Omental fat pad (tissue), 4 donors: ENCODE measurements around the gene DSG1. TPM values are rescaled to one million over a fixed set of nuclear protein-coding genes. Genes with fewer than 3 reads are reported as not detected.

Experiments
- ATAC-seq: fragments of 150-250 bp; one replicate; pipeline ENCODE4 v1.9.1; 2016; ENCODE audit warnings: mild to moderate bottlenecking, moderate library complexity; ENCODE audit not compliant: low FRiP score
- DNase-seq: peaks from one replicate; pipeline ENCODE4 v3.0.0-alpha.2; 2019; ENCODE audit warnings: low spot score
- CTCF ChIP-seq, 3 donors: fragments of 450-650 bp; IDR thresholded peaks; one replicate each; pipeline ENCODE4 v1.5.1; 2016 to 2017; ENCODE audit warnings: antibody characterized with exemption in 3 of 3, mild to moderate bottlenecking in 3 of 3, moderate library complexity in 2 of 3
- small RNA-seq: library from RNA; depleted of rRNA; stranded (forward); fragments of <200 nt; gene quantifications from one replicate; pipeline ENCODE3, GENCODE V24; 2016
- total RNA-seq, 4 donors: library from RNA; depleted of rRNA; stranded (reverse); fragments of >200 nt; gene quantifications; one replicate each; pipeline ENCODE4 v1.1.0, GENCODE V29; 2016

The DSG1 gene
- total RNA-seq, 4 donors from 2014 or later, result 0.19 to 0.63 TPM; not detected in 2

DNA sequence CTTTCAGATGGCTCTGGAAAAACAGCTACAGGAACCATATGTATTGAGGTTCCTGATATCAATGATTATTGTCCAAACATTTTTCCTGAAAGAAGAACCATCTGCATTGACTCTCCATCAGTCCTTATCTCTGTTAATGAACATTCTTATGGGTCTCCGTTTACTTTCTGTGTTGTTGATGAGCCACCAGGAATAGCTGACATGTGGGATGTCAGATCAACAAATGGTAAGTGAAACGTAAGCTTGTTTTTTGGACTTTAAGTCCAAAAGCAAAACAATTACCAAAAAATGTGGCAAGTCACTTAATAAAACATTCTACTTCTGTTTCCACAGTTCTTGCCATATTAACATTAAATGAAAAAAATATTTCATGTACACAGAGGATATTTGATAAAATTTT is 85.4 kb downstream of the DSG1 start:
- ATAC-seq, result no peak
- no peak for TF ChIP-seq CTCF (IDR thresholded peaks at IDR 0.05)
- DNase-seq, result no peak

Small RNAs within 50 kb of the gene (small RNA-seq; reads per million reads assigned to genes)
- gene RF00019, result not detected
- not detected for gene RNU6-167P

Other genes starting within 250 kb of the DSG1 start
- 10 to 100 TPM; 10.9 to 15.1 (median 12.4) TPM for gene DSC2, start 215.7 kb upstream of the DSG1 start, total RNA-seq
- under 1 TPM in 1 of 4 donors, not detected in 3; 0.09 TPM for gene DSC1, start 155.3 kb upstream of the DSG1 start, total RNA-seq
- gene DSG4, start 58.6 kb downstream of the DSG1 start, total RNA-seq, result under 1 TPM in 3 of 4 donors, not detected in 1; 0.09 to 0.63 (median 0.19) TPM
- not detected for gene DSG3, start 129.6 kb downstream of the DSG1 start, total RNA-seq
- gene DSG2, start 180.0 kb downstream of the DSG1 start, total RNA-seq, result 10 to 100 TPM; 33.5 to 75.2 (median 42.2) TPM